Vagina (tissue), 2 donors: ENCODE data around the gene HOXD8. TPM values are rescaled to one million over a fixed set of nuclear protein-coding genes. Genes with fewer than 3 reads are reported as not detected.

Experiments used
- DNase-seq, 2 donors: peaks; one replicate each; pipeline ENCODE4 v3.0.0-alpha.2; 2017; ENCODE audit errors: extremely low spot score in 2 of 2
- H3K27ac ChIP-seq: fragments of 200-600 bp; sonication (generic); one replicate; pipeline ENCODE4 v1.5.1; 2019
- H3K27me3 ChIP-seq: fragments of 200-600 bp; sonication (generic); one replicate; pipeline ENCODE4 v1.5.1; 2019
- H3K36me3 ChIP-seq, 2 donors: fragments of 200-600 bp; sonication (generic); one replicate each; pipeline ENCODE4 v1.5.1; 2017 to 2019
- H3K4me1 ChIP-seq: fragments of 200-600 bp; sonication (generic); one replicate; pipeline ENCODE4 v1.5.1; 2019
- H3K4me3 ChIP-seq, 2 donors: fragments of 200-600 bp; sonication (generic); 1 replicate in 1 of 2; 2 replicates in 1 of 2; pipeline ENCODE4 v1.5.1; 2016 to 2019
- H3K9me3 ChIP-seq: fragments of 200-600 bp; sonication (generic); one replicate; pipeline ENCODE4 v1.5.1; 2019
- POLR2A ChIP-seq, 2 donors: fragments of 450-650 bp; IDR thresholded peaks; one replicate each; pipeline ENCODE4 v1.6.1; 2017; ENCODE audit warnings: antibody characterized with exemption in 2 of 2, mild to moderate bottlenecking in 2 of 2, moderate library complexity in 2 of 2
- POLR2AphosphoS5 ChIP-seq, 2 donors: sonication (generic); formaldehyde crosslinking; IDR thresholded peaks; one replicate each; pipeline ENCODE4 v1.9.0; 2017; ENCODE audit warnings: antibody characterized with exemption in 2 of 2, mild to moderate bottlenecking in 2 of 2, low read depth in 1 of 2; ENCODE audit not compliant: insufficient read depth in 1 of 2
- intact Hi-C: fragments of 100-400 bp; cut with DNase I; formaldehyde crosslinking; loops from one replicate; pipeline ENCODE4 v1.15.1; 2023
- total RNA-seq: library from RNA; depleted of rRNA; stranded (reverse); fragments of >200 nt; gene quantifications from one replicate; pipeline ENCODE4 v1.2.3, GENCODE V29; 2016
- TF ChIP-seq, protein P1 (sequence below), 3 experiments: fragments of 450-650 bp in 2 of 3; fragments of 200-600 bp in 1 of 3; sonication (generic) in 1 of 3; IDR thresholded peaks; one replicate each; pipeline ENCODE4 v1.5.1; 2017 to 2019; ENCODE audit warnings: antibody characterized with exemption in 3 of 3, mild to moderate bottlenecking in 2 of 3, moderate library complexity in 2 of 3

HOXD8 gene
- total RNA-seq, 1 donor from 2014 or later: 10.3 TPM

DNA sequence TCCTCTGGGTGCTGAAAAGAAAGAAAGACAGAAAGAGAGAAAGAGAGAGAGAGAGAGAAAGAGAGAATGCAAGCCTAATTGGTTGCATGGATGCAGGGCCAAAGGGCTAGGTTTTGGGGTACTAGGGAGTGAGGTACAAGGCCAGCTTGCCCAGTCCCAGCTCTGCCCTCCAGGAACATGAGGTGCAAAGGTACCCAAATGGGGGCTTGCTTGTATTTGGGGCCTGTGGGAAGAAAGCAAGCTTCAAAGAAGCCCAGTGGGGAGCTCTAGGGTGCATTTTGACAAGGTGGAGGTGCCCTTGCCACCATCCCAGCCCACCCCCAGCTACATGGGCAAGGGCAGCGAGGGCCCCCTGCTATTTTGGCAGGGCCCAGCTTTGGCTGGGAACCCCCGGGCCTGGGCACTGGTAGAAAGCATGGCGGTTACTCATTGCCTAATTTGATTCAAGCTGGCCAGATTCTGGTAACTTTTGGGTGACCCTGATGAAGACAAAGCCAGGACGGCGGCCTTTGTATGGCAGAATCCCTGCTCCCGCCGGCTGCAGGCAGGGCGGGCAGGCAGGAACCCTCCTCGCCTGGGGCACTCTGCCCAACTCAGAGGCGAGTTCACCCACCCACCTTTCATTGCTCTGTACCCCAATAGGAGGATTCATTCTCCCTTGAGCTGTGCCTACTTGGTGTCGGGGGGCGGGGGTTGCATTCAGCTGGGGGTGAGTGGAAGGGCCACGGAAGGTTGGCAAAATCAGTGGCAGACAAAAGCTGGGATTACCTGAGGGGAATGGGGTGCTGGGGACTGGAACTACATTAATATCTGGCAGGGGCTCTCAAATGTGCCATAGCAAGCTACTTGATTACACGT lies 21.3 kb downstream of the HOXD8 start:
- H3K4me3 ChIP-seq: no peak overlapping the region
- no peaks in the 10 kb centered on the region for H3K4me1 ChIP-seq
- no peaks in the 10 kb centered on the region for H3K27me3 ChIP-seq
- H3K9me3 ChIP-seq: no peaks in the 10 kb centered on the region
- H3K27ac ChIP-seq: no peak overlapping the region
- TF ChIP-seq, protein P1, sequence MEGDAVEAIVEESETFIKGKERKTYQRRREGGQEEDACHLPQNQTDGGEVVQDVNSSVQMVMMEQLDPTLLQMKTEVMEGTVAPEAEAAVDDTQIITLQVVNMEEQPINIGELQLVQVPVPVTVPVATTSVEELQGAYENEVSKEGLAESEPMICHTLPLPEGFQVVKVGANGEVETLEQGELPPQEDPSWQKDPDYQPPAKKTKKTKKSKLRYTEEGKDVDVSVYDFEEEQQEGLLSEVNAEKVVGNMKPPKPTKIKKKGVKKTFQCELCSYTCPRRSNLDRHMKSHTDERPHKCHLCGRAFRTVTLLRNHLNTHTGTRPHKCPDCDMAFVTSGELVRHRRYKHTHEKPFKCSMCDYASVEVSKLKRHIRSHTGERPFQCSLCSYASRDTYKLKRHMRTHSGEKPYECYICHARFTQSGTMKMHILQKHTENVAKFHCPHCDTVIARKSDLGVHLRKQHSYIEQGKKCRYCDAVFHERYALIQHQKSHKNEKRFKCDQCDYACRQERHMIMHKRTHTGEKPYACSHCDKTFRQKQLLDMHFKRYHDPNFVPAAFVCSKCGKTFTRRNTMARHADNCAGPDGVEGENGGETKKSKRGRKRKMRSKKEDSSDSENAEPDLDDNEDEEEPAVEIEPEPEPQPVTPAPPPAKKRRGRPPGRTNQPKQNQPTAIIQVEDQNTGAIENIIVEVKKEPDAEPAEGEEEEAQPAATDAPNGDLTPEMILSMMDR (IDR thresholded peaks at IDR 0.05): no peak
- TF ChIP-seq POLR2A (IDR thresholded peaks at IDR 0.05) (no peak), POLR2AphosphoS5 (IDR thresholded peaks at IDR 0.05; ENCODE audit: insufficient read depth in 1 of 2, low read depth in 1 of 2) (no peak)
- H3K36me3 ChIP-seq: no peaks in the 10 kb centered on the region
- DNase-seq: no peak
- intact Hi-C loops: no loop called here

DNA sequence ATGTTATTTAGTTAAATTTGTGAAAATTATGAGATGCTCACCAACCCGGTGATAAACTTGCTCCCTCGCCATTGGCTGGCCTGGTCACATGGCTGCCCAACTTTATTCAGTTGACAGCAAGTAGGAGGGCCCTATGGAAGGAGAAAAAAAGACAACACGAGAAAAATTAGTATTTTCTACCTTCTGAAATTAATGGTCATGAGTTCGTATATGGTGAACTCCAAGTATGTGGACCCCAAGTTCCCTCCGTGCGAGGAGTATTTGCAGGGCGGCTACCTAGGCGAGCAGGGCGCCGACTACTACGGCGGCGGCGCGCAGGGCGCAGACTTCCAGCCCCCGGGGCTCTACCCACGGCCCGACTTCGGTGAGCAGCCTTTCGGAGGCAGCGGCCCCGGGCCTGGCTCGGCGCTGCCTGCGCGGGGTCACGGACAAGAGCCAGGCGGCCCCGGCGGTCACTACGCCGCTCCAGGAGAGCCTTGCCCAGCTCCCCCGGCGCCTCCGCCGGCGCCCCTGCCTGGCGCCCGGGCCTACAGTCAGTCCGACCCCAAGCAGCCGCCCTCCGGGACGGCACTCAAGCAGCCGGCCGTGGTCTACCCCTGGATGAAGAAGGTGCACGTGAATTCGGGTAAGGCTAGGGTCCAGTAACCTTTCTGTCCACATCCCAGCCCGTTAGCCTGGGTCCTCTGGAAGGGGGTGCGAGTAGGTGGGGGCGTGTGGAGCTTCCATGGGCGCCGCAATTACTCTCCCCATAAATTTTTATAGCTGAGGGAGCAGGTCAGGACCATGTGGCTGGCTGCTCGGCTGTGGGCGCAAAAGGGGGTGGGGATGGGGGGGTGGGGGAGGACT lies 22.2 kb downstream of the HOXD8 start, which contains the start of gene HOXD4:
Gene HOXD4, plus strand, starts transcription at position 109 of the 846 bp plus-strand sequence. Its CDS starts 84 bp downstream, at position 193.
- Histone ChIP-seq H3K4me1 (no peaks in the 10 kb centered on the region), H3K27ac (no peak within 1 kb of the TSS), H3K27me3 (no peaks in the 10 kb centered on the region), H3K9me3 (no peaks in the 10 kb centered on the region), H3K36me3 (no peaks in the 10 kb centered on the region), H3K4me3 (no peak within 1 kb of the TSS)
- TF ChIP-seq, protein P1 (IDR thresholded peaks at IDR 0.05): no peak
- TF ChIP-seq POLR2A (IDR thresholded peaks at IDR 0.05): no peak
- TF ChIP-seq POLR2AphosphoS5 (IDR thresholded peaks at IDR 0.05; ENCODE audit: insufficient read depth in 1 of 2, low read depth in 1 of 2): no peak
- intact Hi-C loops: no loop called here
- DNase-seq: no peak

DNA sequence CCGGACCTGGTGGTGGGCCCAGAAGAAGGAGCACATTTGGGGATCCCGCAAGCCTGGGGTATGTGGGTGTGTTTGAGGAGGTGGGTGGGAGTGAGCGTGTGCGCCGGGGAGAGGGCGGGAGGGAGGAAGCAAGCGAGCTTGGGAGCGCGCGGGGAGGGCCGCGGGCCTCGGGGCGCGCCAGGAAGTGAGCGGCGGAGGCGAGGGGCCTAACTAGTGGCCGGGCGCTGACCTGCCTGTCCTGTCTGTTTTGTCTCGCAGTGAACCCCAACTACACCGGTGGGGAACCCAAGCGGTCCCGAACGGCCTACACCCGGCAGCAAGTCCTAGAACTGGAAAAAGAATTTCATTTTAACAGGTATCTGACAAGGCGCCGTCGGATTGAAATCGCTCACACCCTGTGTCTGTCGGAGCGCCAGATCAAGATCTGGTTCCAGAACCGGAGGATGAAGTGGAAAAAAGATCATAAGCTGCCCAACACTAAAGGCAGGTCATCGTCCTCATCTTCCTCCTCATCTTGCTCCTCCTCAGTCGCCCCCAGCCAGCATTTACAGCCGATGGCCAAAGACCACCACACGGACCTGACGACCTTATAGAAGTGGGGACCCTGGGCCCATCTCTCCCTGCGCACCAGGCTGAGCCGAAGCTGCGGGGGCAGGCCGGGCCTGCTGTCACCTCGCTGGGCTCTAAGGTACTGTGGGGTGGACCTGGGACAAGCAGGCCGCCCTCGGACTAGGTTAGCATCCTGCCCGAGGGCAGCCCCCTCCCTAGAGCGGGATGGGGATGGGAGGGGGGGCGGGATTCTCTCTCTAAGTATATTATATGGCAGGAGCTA lies 23.1 kb downstream of the HOXD8 start:
- no peaks in the 10 kb centered on the region for H3K36me3 ChIP-seq
- H3K4me3 ChIP-seq: no peak overlapping the region
- DNase-seq: no peak
- no peak overlapping the region for H3K27ac ChIP-seq
- intact Hi-C loops: no loop called here
- peaks cover 8% of the 10 kb centered on the region for H3K4me1 ChIP-seq
- TF ChIP-seq POLR2A (IDR thresholded peaks at IDR 0.05): no peak
- TF ChIP-seq, protein P1 (IDR thresholded peaks at IDR 0.05): no peak
- no peak for TF ChIP-seq POLR2AphosphoS5 (IDR thresholded peaks at IDR 0.05; ENCODE audit: insufficient read depth in 1 of 2, low read depth in 1 of 2)
- peaks cover 3% of the 10 kb centered on the region for H3K27me3 ChIP-seq
- H3K9me3 ChIP-seq: no peaks in the 10 kb centered on the region

DNA sequence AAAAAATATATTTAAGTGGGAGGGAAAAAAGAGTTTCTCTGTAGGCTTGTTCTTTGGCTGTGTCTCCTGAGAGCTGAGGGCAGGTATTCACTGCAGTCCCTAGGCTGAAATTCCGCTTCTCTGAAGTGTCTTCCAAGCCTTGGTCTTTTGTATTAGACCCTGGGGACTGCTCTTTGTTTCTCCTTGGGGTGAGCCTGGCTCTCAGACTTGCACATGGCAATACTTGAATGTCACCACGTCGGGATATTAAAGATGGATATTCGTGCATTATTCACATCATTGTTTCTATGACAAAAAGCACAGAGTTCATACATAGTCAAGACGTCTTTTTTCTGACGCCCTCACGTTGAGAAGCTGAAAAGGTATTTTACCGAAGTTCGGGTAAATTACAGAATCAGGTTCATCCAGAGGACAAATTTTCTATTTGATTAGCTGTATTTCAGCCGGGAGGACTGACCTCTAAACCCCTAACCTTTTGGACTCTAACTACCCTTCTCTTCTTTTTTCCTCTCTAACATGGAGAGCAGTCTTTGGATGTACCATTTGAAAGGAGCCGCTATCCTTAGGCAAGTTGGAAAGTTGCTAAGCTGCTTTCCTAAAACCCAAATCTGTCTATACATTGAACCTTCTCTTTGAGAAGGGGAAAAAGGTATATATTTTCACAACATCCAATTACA lies 25.2 kb downstream of the HOXD8 start:
- Histone ChIP-seq H3K36me3 (no peaks in the 10 kb centered on the region), H3K27ac (no peak overlapping the region), H3K4me1 (peaks cover 20% of the 10 kb centered on the region), H3K9me3 (no peaks in the 10 kb centered on the region), H3K4me3 (no peak overlapping the region), H3K27me3 (peaks cover 10% of the 10 kb centered on the region)
- TF ChIP-seq POLR2A (IDR thresholded peaks at IDR 0.05) (no peak), POLR2AphosphoS5 (IDR thresholded peaks at IDR 0.05; ENCODE audit: insufficient read depth in 1 of 2, low read depth in 1 of 2) (no peak)
- TF ChIP-seq, protein P1 (IDR thresholded peaks at IDR 0.05): no peak
- DNase-seq: no peak
- intact Hi-C loops: no loop called here
